NCI-H1436 (cell line): Measurements from ENCODE around the gene URB1.
"Not testable (repeated sequence)": the region's sequence is repeated elsewhere in the genome, so short reads cannot be mapped to it uniquely, and the experiment has no call there.

Source experiments
- DNase-seq: peaks from one replicate; lab custom pipeline; 2025; lab: John Stamatoyannopoulos, UW

URB1 gene

DNA sequence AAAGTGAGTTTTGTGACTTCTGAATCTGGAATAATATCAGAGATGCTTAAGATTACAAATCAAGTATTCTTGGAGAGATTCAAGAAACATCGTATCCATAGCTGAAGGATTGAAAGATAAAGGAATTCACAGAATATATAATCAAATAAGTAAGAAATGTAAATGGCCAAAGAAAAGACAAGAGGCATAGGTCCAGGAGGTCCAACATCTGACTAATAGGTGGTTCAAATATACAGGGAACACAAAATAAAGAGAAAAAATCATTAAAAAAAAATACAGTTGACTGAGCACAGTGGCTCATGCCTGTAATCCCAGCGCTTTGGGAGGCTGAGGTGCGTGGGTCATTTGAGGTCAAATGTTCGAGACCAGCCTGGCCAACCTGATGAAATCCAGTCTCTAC is 107.3 kb downstream of the URB1 start:
- no peak for DNase-seq

DNA sequence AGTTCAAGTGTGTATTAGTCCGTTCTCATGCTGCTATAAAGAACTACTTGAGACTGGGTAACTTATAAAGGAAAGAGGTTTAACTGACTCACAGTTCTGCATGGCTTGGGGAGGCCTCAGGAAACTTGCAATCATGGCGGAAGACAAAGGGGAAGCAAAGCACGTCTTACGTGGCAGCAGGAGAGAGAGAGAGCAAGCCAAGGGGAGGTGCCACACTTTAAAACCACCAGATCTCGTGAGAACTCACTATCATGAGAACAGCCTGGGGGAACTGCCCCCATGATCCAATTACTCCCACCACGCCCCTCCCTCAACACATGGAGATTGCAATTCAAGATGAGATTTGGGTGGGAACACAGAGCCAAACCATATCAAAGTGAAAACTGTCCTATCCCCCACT is 109.8 kb downstream of the URB1 start:
- DNase-seq, result no peak

DNA sequence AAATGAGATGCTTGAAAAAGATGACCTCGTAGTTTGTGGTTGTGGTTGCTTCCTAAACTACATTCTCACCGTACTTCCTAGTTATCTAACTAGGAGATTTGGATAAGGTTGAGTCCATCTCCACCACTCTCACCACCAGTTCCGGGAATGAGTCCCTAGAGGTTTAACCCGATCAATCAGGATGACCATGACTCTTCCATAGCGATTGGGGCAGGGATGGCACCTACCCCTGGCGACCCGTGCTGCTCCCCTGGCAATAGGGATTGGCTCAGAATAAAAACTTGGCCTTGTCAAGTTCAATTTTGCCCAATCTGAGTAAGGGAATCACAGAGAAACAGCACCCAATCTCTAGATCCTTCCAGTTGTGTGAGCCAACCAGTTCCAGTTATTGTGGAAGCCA is 111.3 kb downstream of the URB1 start:
- DNase-seq, result no peak

GRCh38 chr21:32279377-32279680 is 113.5 kb downstream of the URB1 start:
- DNase-seq, result no peak

GRCh38 chr21:32278518-32279376 is 114.1 kb downstream of the URB1 start, which contains the start of gene MIS18A:
TSS of gene MIS18A (minus strand) at chr21:32279049. CDS start at chr21:32279014, 35 bp downstream.
- peak; percentile 91 for DNase-seq

GRCh38 chr21:32278103-32278502 is 114.7 kb downstream of the URB1 start:
- DNase-seq, result no peak

DNA sequence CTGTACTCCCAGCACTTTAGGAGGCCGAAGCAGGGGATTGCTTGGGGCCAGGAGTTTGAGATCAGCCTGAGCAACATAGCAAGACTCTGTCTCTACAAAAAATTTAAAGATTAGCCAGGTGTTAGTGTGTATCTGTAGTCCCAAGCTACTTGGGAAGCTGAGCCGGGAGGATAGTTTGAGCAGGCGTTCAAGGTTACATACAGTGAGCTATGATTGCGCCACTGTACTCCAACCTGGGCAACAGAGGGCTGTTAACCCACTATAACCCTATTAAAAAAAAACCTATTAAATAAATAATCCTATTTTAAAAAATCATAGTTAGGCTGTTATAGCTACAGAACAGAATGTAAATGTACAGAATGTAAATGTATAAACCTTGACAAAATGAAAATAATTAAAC is 116.1 kb downstream of the URB1 start:
- DNase-seq, result no peak

GRCh38 chr21:32270748-32271147 is 122.1 kb downstream of the URB1 start:
- no peak for DNase-seq

DNA sequence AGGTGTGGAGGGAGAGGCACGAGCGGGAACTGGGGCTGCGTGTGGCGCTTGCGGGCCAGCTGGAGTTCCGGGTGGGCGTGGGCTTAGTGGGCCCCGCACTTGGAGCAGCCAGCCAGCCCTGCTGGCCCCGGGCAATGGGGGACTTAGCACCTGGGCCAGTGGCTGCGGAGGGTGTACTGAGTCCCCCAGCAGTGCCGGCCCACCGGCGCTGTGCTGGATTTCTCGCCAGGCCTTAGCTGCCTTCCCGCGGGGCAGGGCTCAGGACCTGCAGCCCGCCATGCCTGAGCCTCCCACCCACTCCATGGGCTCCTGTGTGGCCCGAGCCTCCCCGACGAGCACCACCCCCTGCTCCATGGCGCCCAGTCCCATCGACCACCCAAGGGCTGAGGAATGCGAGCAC is 127.5 kb downstream of the URB1 start:
- not testable (repeated sequence) for DNase-seq

DNA sequence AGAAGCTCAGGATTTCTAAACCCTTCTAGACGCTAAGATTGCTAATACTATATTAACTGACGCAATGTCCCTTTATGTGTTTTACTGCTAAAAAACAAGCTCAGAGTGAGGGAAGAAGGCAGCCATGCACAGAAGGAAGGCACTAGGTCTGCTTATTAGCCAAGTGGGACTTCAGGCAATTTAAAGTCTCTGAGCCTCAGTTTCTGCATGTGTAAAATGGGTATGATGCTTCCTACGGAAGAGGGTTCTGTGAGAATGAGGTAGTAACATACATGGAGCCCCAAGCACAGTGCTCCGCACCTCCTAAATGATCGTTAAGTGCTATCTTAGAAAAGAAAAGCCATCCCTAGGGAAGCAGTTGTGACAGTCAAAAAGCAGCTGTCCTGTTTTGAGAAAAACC is 130.9 kb downstream of the URB1 start:
- DNase-seq, result no peak
